Activated CD4-positive, alpha-beta T cell treated with anti-CD3 and anti-CD28 coated beads, Interleukin-2, amount 10 ng/mL, durations not matched to agents 24 days and 14 days (primary cell): ENCODE measurements around the gene COL16A1. TPM values are rescaled to one million over a fixed set of nuclear protein-coding genes. Genes with fewer than 3 reads are reported as not detected.

Source experiments
- DNase-seq: peaks from one replicate; pipeline ENCODE4 v3.0.0; 2022
- H3K27ac Mint-ChIP-seq: one replicate; pipeline ENCODE4 v1.8.0; 2022; ENCODE audit warnings: mild to moderate bottlenecking, mixed read lengths
- H3K27me3 Mint-ChIP-seq: one replicate; pipeline ENCODE4 v1.8.0; 2022; ENCODE audit warnings: mixed read lengths
- H3K36me3 Mint-ChIP-seq: one replicate; pipeline ENCODE4 v1.8.0; 2022; ENCODE audit warnings: low read depth, mild to moderate bottlenecking, mixed read lengths
- H3K4me1 Mint-ChIP-seq: one replicate; pipeline ENCODE4 v1.8.0; 2021; ENCODE audit warnings: mixed read lengths
- H3K4me3 Mint-ChIP-seq: one replicate; pipeline ENCODE4 v1.8.0; 2022; ENCODE audit warnings: mild to moderate bottlenecking, moderate library complexity, mixed read lengths
- H3K9me3 Mint-ChIP-seq: one replicate; pipeline ENCODE4 v1.8.0; 2021; ENCODE audit warnings: mixed read lengths
- intact Hi-C: fragments of 100-400 bp; cut with micrococcal nuclease; formaldehyde crosslinking; loops from one replicate; pipeline ENCODE4 v1.15.1; 2023
- total RNA-seq: library from RNA; stranded (reverse); gene quantifications from 2 replicates; pipeline ENCODE4 v1.2.3, GENCODE V29; 2022

The COL16A1 gene
- total RNA-seq, 1 donor from 2014 or later, result not detected

GRCh38 chr1:31693231-31693630, 10.6 kb downstream of the COL16A1 start:
- Mint-ChIP-seq H3K27me3 (peaks cover 12% of the 10 kb centered on the region), H3K36me3 (no peaks in the 10 kb centered on the region), H3K27ac (no peak overlapping the region), H3K9me3 (no peaks in the 10 kb centered on the region), H3K4me1 (no peaks in the 10 kb centered on the region), H3K4me3 (no peak overlapping the region)
- DNase-seq, result no peak
- intact Hi-C loops, result no loop called here

- DNase-seq, result no peak
- intact Hi-C loops, result no loop called here
- no peak overlapping the region for H3K27ac Mint-ChIP-seq
- H3K27me3 Mint-ChIP-seq, result peaks cover 6% of the 10 kb centered on the region
- no peaks in the 10 kb centered on the region for H3K36me3 Mint-ChIP-seq
- no peaks in the 10 kb centered on the region for H3K9me3 Mint-ChIP-seq
- no peaks in the 10 kb centered on the region for H3K4me1 Mint-ChIP-seq
- no peak overlapping the region for H3K4me3 Mint-ChIP-seq
Measured at GRCh38 chr1:31691951-31692350, 11.9 kb downstream of the COL16A1 start.

- Mint-ChIP-seq H3K4me1 (no peaks in the 10 kb centered on the region), H3K9me3 (no peaks in the 10 kb centered on the region), H3K36me3 (no peaks in the 10 kb centered on the region), H3K27ac (no peak overlapping the region), H3K27me3 (peaks cover 6% of the 10 kb centered on the region), H3K4me3 (no peak overlapping the region)
- DNase-seq, result no peak
- intact Hi-C loops, result no loop called here
Measured at GRCh38 chr1:31691446-31691845, 12.4 kb downstream of the COL16A1 start.

- Mint-ChIP-seq H3K27ac (no peak overlapping the region), H3K4me1 (no peaks in the 10 kb centered on the region)
- intact Hi-C loops, result no loop called here
Measured at GRCh38 chr1:31690921-31691320, 12.9 kb downstream of the COL16A1 start.

GRCh38 chr1:31689854-31690253, 14.0 kb downstream of the COL16A1 start:
- DNase-seq, result no peak
- H3K9me3 Mint-ChIP-seq, result no peaks in the 10 kb centered on the region
- H3K27me3 Mint-ChIP-seq, result peaks cover 5% of the 10 kb centered on the region
- intact Hi-C loops, result no loop called here
- H3K4me3 Mint-ChIP-seq, result no peak overlapping the region
- no peak overlapping the region for H3K27ac Mint-ChIP-seq
- H3K36me3 Mint-ChIP-seq, result no peaks in the 10 kb centered on the region
- H3K4me1 Mint-ChIP-seq, result no peaks in the 10 kb centered on the region

More at GRCh38 chr1:31690921-31691320, 12.9 kb downstream of the COL16A1 start:
- Mint-ChIP-seq H3K27me3 (peaks cover 6% of the 10 kb centered on the region), H3K9me3 (no peaks in the 10 kb centered on the region), H3K4me3 (no peak overlapping the region), H3K36me3 (no peaks in the 10 kb centered on the region)
- no peak for DNase-seq

- DNase-seq, result no peak
- intact Hi-C loops, result no loop called here
Measured at GRCh38 chr1:31689379-31689778, 14.4 kb downstream of the COL16A1 start.

GRCh38 chr1:31688233-31688918, 15.4 kb downstream of the COL16A1 start:
- Mint-ChIP-seq H3K9me3 (no peaks in the 10 kb centered on the region), H3K36me3 (no peaks in the 10 kb centered on the region), H3K27ac (no peak overlapping the region), H3K4me1 (no peaks in the 10 kb centered on the region), H3K4me3 (no peak overlapping the region), H3K27me3 (peaks cover 7% of the 10 kb centered on the region)
- DNase-seq, result no peak
- intact Hi-C loops, result no loop called here

More at GRCh38 chr1:31689379-31689778, 14.4 kb downstream of the COL16A1 start:
- Mint-ChIP-seq H3K36me3 (no peaks in the 10 kb centered on the region), H3K27me3 (peaks cover 7% of the 10 kb centered on the region), H3K27ac (no peak overlapping the region), H3K4me1 (no peaks in the 10 kb centered on the region), H3K4me3 (no peak overlapping the region), H3K9me3 (no peaks in the 10 kb centered on the region)

GRCh38 chr1:31687601-31688000, 16.2 kb downstream of the COL16A1 start:
- Mint-ChIP-seq H3K9me3 (no peaks in the 10 kb centered on the region), H3K36me3 (no peaks in the 10 kb centered on the region), H3K4me1 (no peaks in the 10 kb centered on the region), H3K27me3 (peaks cover 7% of the 10 kb centered on the region), H3K4me3 (no peak overlapping the region), H3K27ac (no peak overlapping the region)
- no peak for DNase-seq
- intact Hi-C loops, result no loop called here

- Mint-ChIP-seq H3K27me3 (peaks cover 7% of the 10 kb centered on the region), H3K4me1 (no peaks in the 10 kb centered on the region)
Measured at GRCh38 chr1:31685795-31686194, 18.0 kb downstream of the COL16A1 start.

GRCh38 chr1:31683997-31684396, 19.8 kb downstream of the COL16A1 start:
- intact Hi-C loops, result no loop called here
- DNase-seq, result no peak
- Mint-ChIP-seq H3K4me1 (no peaks in the 10 kb centered on the region), H3K36me3 (no peaks in the 10 kb centered on the region), H3K27ac (no peak overlapping the region), H3K4me3 (no peak overlapping the region), H3K27me3 (peaks cover 7% of the 10 kb centered on the region), H3K9me3 (no peaks in the 10 kb centered on the region)

More at GRCh38 chr1:31685795-31686194, 18.0 kb downstream of the COL16A1 start:
- Mint-ChIP-seq H3K9me3 (no peaks in the 10 kb centered on the region), H3K36me3 (no peaks in the 10 kb centered on the region), H3K27ac (no peak overlapping the region), H3K4me3 (no peak overlapping the region)
- no peak for DNase-seq
- intact Hi-C loops, result no loop called here

- H3K4me1 Mint-ChIP-seq, result no peaks in the 10 kb centered on the region
Measured at GRCh38 chr1:31681415-31681814, 22.4 kb downstream of the COL16A1 start.

GRCh38 chr1:31679676-31680230, 24.1 kb downstream of the COL16A1 start:
- no peak overlapping the region for H3K4me3 Mint-ChIP-seq
- DNase-seq, result no peak
- peaks cover 6% of the 10 kb centered on the region for H3K27me3 Mint-ChIP-seq
- no peaks in the 10 kb centered on the region for H3K9me3 Mint-ChIP-seq
- no peak overlapping the region for H3K27ac Mint-ChIP-seq
- no peaks in the 10 kb centered on the region for H3K36me3 Mint-ChIP-seq
- intact Hi-C loops, result no loop called here
- no peaks in the 10 kb centered on the region for H3K4me1 Mint-ChIP-seq

More at GRCh38 chr1:31681415-31681814, 22.4 kb downstream of the COL16A1 start:
- Mint-ChIP-seq H3K9me3 (no peaks in the 10 kb centered on the region), H3K27me3 (peaks cover 7% of the 10 kb centered on the region), H3K36me3 (no peaks in the 10 kb centered on the region), H3K4me3 (no peak overlapping the region), H3K27ac (no peak overlapping the region)
- intact Hi-C loops, result no loop called here
- no peak for DNase-seq

GRCh38 chr1:31679091-31679490, 24.7 kb downstream of the COL16A1 start:
- Mint-ChIP-seq H3K36me3 (no peaks in the 10 kb centered on the region), H3K4me3 (no peak overlapping the region), H3K27me3 (peaks cover 5% of the 10 kb centered on the region), H3K27ac (no peak overlapping the region), H3K9me3 (no peaks in the 10 kb centered on the region), H3K4me1 (no peaks in the 10 kb centered on the region)
- no peak for DNase-seq
- intact Hi-C loops, result no loop called here

- H3K9me3 Mint-ChIP-seq, result no peaks in the 10 kb centered on the region
- H3K27me3 Mint-ChIP-seq, result peaks cover 5% of the 10 kb centered on the region
- H3K4me3 Mint-ChIP-seq, result no peak overlapping the region
- intact Hi-C loops, result no loop called here
- no peaks in the 10 kb centered on the region for H3K4me1 Mint-ChIP-seq
- H3K36me3 Mint-ChIP-seq, result no peaks in the 10 kb centered on the region
- no peak for DNase-seq
- H3K27ac Mint-ChIP-seq, result no peak overlapping the region
Measured at GRCh38 chr1:31678681-31679080, 25.1 kb downstream of the COL16A1 start.

- Mint-ChIP-seq H3K4me1 (no peaks in the 10 kb centered on the region), H3K27ac (no peak overlapping the region), H3K4me3 (no peak overlapping the region), H3K9me3 (no peaks in the 10 kb centered on the region), H3K36me3 (no peaks in the 10 kb centered on the region), H3K27me3 (peaks cover 5% of the 10 kb centered on the region)
- DNase-seq, result no peak
- intact Hi-C loops, result no loop called here
Measured at GRCh38 chr1:31677949-31678348, 25.9 kb downstream of the COL16A1 start.
